ENCODE results near the gene PLD1.
"Not testable (repeated sequence)": the region's sequence is repeated elsewhere in the genome, so short reads cannot be mapped to it uniquely, and the experiment has no call there.

The PLD1 gene

DNA sequence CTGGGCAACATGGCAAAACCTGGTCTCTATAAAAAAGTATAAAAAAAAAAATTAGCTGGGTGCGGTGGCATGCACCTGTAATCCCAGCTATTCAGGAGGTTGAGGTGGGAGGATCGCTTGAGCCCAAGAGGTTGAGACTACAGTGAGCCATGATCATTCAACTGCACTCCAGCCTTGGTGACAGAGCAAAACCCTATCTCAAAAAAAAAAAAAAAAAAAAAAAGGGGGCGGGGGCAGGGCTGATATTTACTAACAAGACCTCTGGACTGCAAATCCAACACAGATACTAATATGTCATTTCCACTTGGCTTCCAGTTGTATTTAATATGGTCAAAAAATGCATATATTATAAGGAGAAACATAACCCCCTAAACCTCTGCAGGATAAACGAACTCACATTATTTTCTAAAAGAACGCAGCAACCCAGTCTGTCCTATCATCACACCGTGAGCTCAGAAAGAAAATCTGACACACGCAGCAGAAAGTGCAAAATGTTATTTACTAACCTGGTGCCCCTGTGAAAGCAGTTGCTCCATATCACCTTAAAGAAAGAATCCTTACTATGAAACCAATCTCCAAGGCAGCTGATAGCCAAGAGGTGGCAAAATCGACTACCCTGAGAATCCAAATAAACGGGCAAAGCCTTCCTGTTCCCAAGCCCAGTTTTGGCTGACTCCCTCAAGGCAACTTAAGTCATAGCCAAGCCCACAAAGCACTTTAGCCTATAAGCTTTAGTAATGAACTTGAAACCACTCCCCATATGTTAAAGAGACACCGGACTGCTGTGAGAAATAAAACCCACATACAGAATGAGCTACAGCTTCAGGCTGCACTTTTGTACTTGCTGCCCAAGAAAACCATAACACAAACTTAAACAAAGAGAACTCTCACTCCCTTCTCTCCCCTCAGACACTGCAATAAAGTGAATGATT lies 39.3 kb downstream of the PLD1 start:
- peak; percentile 92 for DNase-seq (ENCODE audit: low spot score)

DNA sequence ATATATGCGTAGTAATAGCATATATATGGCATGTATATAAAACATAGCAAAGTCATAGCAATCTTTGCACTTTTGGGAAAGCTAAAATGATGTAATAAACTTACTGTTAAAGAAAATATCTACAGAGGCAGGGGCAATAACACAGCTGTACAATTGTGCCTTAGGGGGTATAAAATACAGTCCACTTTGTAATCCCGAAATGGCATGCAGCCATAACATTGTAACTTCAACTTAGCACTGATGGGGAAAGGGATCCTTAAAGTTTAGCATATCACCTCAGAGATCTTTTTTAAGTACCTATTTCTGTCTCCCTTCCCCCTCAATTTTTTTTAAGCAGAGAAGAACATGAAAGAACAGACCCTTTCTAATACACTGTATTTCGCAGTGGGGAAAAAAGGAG lies 40.8 kb downstream of the PLD1 start:
- no peak for DNase-seq (ENCODE audit: low spot score)

DNA sequence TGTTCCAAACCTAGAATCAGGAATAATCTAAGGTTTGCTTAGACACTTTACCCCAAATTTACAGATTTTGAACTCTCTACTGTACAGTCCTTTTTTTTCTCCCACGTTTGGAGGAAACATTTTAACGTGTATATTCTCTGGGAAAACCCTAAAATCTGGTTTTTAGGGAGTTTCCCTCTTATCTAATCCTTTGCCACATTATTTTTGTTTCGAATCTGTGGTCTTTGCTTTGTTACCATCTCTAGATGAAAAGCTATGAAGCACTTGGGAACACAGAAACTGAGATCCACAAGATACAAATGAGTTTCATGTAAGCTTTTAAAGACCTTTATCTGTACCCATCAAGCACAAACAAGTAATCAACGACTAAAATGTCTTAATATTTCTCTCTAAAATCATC lies 41.3 kb downstream of the PLD1 start:
- DNase-seq (ENCODE audit: low spot score), result no peak

DNA sequence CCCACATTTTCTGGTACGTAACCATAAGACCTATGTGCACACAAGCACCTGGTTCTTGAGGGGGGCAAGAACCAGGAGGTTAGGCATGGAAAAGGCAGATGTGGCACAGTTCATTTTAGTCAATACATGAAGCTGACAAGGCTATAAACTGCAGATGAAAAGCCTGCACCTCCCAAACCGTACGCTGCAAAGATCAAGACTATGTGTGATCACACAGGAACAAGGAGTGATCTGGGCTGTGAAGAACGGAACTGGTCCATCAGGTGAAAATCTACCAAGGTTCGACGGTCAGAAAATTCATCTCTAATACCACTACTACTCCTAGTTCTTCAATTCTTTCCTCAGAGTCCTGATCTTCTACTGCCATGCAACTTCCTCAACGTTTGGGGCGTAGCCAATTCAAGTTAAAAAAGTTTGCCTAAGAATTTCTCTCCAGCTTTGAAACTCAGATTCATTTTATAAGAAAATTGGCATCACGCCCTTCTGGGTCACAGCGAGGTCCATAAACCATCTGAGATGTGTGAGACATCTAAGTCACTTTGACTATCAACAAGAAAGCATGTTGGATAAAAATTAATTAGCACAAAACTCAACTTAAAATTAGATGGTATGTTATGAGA lies 41.9 kb downstream of the PLD1 start:
- DNase-seq (ENCODE audit: low spot score), result no peak

DNA sequence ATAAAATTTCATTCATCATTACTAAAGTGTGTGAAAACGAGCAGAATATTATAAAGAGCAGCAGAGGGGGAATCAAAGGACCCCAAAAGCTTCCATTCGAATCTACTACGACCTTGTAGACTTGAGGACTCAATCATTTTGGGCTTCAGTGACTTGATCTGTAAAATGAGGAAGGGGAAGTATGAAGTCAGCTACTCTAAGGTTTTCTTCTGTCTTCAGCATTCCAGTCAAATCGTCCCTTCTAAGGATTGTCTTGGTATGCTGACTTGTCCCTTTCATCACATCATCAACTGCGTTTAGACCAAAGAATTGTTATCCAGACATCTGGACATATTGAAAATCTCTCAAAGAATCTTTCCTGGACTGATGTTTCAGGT lies 44.8 kb downstream of the PLD1 start:
- no peak for DNase-seq (ENCODE audit: low spot score)

DNA sequence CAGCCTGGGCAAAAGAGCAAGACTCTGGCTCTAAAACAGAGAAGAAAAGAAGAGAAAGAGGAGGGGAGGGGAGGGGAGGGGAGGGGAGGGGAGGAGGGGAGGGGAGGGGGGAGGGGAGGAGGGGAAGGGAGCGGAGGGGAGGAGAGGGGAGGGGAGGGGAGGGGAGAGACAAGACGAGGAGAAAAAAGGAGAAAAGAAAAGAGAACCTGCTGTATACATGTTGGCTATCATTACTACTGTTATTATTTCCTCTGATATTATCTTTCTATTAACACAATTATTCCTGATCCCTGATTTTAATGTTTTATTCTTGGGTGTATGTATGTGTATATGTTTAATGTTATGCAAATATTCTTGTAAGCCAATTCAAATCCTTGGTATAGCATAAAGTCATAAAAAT lies 46.9 kb downstream of the PLD1 start:
- no peak for DNase-seq (ENCODE audit: low spot score)

DNA sequence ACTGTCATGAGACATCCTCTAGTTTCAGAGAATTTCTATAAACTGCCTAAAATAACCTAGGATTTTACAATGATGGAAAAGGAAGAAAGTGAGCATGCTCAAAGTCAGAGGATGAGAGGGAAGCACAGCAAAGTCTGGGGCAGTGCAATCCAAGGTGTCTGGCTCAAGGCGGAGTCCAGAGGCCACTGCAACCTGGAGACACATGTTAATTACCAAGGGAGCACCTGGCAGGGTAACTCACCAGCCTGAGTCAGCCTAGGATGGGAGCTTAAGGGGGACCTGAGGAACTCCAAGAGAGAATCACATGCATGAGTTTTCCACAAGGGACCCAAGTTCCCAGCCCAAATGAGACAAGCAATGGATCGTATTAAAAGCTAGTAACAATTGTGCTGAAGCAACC lies 49.8 kb downstream of the PLD1 start:
- DNase-seq (ENCODE audit: low spot score), result no peak

DNA sequence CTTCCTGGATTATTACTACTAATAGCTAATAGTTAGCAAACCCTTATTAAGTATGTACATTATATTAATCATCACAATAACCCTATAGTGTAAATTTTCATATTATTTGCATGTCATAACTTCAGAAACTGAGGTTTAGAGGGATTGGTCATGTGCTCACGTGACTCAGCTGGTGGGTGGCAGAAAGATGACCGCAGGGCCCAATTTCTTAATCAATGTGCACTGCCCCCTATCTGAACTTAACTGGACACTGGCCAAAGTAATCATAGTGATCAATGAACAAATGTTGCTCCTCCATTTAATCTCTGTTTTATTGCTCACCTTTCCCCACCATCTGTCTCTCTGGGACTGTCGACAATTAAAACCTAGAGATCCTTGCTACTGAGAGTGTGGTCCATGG lies 52.2 kb downstream of the PLD1 start:
- no peak for DNase-seq (ENCODE audit: low spot score)

DNA sequence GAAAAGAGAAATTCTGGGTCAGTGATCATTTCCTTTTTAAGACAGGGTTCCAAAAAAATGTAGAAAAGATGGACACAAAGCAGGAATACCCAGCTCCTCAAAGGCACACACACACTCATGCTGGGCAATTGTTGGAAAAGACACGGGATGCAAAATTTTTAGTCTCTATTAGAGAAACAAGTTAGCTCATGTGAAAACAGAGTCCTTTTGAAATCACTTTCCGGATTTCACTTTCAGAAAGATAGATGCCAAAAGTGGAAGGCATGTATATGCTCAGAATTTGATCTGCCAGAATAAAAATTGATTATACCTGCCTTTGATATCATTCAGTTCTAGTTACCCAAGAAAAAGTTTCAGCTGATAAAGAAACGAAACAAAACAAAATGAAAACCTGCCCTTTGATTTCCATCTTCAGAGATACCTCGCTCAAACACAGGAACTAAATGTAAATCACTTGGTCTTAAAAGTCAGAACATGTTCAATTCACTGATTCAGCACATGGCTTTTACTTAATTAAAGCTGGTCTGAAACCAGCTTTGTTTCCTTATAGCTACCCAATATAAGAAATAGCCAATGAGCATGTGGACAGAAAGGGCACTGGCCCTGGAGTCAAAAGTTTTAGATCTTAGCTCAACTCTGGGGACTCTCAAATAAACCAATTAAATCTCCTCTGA lies 52.8 kb downstream of the PLD1 start:
- DNase-seq (ENCODE audit: low spot score), result no peak

DNA sequence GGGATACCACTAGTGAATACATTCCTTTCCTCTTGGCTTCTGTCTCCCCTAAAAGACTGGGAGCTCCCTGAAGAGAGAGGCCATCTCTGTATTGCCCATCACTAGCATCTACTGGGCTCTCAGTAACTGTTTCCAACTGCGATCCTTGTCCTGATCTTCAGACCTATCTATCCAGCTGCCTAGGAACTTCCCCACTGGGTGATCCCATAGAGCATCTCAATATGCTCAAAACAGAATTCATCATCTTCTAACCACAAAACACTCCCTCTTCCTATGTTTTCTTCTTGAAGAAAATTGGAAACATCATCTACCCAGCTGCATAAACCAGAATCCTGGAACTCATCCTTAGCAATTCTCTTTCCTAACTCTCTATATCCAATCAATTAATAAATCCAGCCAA lies 54.6 kb downstream of the PLD1 start:
- no peak for DNase-seq (ENCODE audit: low spot score)

DNA sequence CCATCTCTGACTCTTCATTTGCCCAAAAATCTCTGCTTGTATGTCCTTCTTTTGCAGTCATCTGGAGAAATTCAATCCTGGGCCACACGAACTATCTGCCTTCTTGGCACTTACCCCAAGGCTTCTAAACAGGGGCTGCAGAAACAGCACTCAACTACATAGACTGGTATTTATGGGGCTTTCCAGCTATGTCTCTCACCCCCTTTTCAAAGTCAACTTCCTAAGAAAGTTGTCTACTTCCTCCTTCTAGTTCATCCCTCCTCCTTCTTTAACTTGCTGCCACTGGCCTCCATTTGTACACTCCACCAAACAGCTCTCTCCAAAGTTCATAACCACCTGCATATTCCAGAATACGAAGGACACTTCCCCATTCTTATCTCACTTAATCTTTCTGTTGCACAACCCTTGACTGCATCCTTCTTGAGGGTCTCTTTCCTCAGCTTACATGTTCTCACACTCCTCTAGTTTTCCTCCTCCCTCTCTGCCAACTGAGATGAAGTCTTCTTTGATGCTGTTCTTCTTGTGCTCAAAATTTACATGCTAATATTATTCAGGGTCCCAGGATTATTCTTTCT lies 55.2 kb downstream of the PLD1 start:
- DNase-seq (ENCODE audit: low spot score), result no peak

DNA sequence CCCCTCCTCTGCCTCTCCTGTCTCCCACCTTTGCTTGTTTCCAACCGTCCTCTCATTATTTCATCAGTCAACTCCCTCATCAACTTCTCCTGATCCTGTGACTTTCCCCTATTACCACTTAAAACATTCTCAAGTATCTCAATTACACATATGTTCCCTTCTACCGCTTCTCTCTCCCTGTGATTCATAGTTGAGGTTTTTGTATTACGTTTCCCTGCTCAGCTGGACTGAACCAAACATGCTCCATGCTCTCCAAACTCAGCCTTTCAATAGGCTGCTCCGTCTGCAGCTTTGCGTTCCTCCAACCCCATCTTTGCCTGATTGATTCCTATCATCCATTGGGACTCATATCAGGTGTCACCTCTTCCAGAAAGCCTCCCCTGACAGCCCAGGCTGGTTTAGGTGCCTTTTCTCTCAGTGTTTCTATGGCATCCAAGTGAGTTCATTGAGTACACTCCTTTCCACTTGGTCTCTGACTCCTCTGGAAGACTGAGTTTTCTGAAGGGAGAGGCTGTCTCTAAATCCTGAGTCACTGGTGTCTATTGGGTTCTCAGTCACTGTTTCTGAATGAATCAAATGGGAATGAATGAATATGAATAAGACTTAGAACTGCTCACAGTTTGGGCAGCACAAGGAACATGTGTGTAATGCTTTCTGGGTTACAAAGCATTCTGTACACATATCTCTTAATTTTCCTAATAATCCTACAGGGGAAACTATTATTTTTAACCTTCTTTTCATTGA lies 56.4 kb downstream of the PLD1 start:
- DNase-seq (ENCODE audit: low spot score), result peak; percentile 31

DNA sequence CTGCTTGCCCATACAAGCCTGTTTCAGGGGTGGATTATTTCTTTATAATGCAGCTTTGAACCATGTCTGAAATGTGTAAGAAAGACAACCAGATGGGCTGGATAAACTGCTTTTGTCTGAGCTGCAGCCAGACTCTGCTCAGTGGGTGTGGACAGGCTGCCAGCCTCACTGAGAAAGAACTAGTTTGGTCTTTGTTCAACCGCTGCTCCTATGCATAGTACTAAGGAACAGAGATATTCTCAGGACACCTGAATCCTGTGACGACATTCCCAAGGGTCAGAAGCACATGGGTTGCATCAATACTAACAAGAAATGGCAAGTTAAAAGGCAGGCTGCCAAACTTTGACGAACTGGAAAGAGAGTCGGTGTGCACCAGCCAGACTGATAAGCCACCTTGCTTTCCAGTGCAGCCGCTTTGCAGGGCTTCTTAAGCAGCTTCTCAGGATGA lies 57.2 kb downstream of the PLD1 start:
- no peak for DNase-seq (ENCODE audit: low spot score)

DNA sequence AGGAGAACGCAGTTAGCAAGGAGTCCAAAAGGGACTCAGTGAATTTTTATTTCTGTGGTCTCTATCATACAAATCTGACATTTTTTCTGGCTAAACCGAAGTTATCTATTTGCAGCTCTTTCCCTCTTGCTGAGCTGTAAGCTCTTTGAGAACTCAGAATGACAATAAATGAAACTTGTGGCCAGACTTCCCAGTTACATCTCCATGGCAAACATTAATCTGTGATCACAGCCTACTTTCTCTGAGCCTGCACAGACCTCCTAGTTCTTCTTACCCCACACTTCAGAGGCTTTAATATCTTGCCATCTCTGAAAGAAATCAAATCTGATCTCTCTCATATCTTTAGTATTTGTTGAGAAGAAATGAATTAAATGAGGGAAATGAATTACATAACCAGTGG lies 58.0 kb downstream of the PLD1 start:
- DNase-seq (ENCODE audit: low spot score), result no peak

DNA sequence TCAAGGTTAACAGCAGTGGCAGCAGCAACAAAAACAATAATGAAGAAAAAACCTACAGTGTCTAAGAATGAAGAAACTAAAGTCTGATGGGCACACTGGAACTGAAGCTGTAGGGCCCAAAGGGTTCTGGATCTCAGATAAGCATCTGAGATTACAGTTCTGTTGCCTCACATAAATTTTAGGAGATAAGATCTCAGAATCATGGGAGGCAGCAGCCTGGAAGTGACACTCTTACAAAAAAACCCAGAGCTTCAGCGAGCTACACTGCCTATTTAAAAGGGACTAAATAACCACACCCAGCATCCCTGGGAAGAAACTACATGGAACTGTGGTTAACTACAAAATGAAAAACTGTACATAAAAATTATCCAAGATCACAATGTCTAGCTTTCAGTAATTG lies 61.2 kb downstream of the PLD1 start:
- no peak for DNase-seq (ENCODE audit: low spot score)

DNA sequence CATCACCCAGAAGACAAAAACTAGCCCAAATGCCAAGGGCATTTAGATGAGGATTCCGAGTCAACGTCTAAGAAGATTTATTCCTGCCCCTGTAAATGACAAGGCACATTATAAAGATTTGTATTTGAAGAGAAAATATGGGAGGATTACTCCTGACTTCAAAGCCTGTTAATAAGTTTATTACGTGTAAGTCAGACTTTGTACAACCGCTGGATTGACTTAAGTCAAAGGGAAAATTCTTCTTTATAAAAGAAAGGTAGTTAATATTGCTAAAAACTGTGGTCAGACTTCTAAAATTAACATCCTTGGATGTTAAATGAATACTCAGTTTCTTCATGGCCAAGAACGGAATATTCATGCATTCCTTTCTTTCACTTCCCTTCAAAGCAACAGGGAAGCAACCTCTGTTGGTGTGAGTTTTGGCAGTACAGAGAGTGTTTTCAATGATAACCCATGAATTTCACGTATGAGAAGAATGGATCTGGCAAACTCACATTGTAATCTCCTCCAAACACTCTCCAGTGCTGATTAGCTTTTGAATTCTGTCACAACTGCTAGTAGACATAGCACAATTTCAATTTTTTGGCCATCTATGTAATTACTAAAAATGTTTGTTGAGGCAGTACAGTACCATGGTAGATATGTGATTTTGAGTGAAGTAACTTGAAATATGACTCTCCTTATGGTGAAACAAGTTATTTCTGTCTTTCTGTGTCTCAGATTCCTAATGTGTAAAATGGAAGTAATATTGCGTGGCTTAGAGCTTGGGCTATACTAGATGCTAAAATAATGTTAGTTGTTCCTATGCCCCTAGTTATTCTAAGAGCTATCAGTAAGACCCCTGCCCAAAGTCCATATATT lies 62.0 kb downstream of the PLD1 start:
- no peak for DNase-seq (ENCODE audit: low spot score)

DNA sequence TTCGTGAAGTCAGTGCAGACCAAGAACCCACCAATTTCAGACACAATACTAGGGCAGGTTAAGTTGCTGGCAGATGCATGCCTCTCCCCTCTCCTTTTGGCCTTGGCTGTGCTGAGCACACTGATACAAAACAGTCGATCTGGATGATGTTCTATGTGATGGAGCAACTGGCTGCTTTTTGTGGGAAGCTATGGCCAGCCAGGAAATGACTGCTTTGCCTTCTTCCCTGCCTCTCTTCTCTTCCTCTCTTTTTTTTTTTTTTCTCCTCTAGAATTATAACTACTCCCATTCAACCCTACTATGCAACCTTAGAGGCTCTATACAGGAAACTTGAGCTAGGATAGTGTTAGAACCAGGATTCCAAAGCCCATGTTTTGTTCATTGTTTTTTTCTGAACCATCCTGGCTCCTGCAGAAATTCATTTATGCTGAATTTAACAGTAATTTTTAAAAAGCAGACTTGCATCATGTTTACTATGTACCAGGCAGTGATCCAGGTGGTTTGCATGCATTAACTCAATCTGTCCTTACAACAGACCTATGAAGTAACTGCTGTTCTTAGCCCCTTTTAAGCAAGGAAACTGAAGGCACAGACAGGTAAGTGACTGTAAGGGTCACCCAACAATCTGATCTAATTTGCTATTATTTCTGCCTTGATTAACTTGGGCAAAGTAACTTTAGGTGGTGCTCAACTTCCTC lies 62.9 kb downstream of the PLD1 start:
- DNase-seq (ENCODE audit: low spot score), result no peak

DNA sequence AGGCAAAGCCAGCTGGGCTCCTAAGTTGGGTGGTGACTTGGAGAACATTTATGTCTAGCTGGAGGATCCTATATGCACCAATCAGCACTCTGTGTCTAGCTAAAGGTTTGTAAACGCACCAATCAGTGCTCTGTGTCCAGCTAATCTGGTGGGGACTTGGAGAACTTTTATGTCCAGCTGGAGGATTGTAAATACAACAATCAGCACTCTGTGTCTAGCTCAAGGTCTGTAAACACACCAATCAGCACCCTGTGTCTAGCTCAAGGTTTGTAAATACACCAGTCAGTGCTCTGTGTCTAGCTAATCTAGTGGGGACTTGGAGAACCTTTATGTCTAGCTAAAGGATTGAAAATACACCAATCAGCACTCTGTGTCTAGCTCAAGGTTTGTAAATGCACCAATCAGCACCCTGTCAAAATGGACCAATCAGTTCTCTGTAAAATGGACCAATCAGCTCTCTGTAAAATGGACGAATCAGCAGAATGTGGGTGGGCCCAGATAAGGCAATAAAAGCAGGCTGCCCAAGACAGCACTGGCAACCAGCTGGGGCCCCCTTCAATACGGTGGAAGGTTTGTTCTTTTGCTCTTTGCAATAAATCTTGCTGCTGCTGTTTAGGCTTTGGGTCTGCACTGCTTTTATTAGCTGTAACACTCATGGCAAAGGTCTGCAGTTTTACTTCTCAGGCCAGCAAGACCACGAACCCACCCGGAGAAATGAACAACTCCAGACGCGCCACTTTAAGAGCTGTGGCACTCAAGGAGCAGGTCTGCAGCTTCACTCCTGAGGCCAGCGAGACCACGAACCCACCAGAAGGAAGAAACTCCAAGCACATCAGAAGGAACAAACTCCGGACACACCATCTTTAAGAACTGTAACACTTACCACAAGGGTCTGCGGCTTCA lies 63.7 kb downstream of the PLD1 start:
- not testable (repeated sequence) for DNase-seq (ENCODE audit: low spot score)

DNA sequence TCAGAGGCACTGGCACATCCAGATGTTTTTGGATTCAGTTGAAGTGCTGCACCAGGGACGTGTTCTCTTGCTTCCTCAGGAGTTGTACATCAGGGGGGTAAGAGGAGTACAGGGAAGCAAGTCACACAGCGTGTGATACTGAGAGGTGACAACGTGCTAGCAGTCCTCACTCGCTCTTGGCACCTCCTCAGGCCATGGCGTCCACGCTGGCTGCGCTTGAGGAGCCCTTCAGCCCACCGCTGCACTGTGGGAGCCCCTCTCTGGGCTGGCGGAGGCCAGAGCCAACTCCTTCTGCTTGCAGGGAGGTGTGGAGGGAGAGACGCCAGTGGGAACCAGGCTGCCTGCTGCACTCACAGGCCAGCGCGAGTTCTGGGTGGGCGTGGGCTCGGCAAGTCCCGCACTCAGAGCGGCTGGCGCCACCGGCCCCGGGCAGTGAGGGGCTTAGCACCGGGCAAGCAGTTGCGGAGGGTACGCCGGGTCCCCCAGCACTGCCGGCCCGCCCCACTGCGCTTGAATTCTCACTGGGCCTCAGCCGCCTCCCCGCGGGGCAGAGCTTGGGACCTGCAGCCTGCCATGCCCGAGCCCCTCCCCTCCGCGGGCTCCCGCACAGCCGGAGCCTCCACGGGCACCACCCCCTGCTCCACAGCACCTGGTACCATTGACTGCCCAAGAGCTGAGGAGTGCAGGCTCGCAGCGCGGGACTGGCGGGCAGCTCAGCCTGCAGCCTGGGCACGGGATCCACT lies 64.5 kb downstream of the PLD1 start:
- no peak for DNase-seq (ENCODE audit: low spot score)
